ENCODE measurements around the gene IQCN. TPM values are rescaled to one million over a fixed set of nuclear protein-coding genes. Genes with fewer than 3 reads are reported as not detected.

IQCN gene
- total and polyA plus RNA-seq, 10 of the 15 experiments (the other 5 are each of a cell fraction or from before 2014, with no cell fraction given), result 0.01 to 0.54 (median 0.23) TPM; not detected in 3

GRCh38 chr19:18279516-18280246, 5.4 kb upstream of the IQCN start (continued):
- TF ChIP-seq CEBPZ (IDR thresholded peaks at IDR 0.05; ENCODE audit: low read depth, low read length) (no peak), BACH1 (IDR thresholded peaks at IDR 0.05; ENCODE audit: borderline replicate concordance) (peak; percentile 76), E2F8 (IDR thresholded peaks at IDR 0.05; ENCODE audit: low read depth, partially characterized antibody) (peak; percentile 65), SMAD5 (IDR thresholded peaks at IDR 0.05; ENCODE audit: low read depth) (peak; percentile 60; the same call in 1 of the 2 replicates), NFYA (IDR thresholded peaks at IDR 0.05; ENCODE audit: borderline replicate concordance, low read depth, low read length) (no peak), TBL1XR1 (IDR thresholded peaks at IDR 0.05; ENCODE audit: low read depth, low read length) (peak; percentile 35), CREM (IDR thresholded peaks at IDR 0.05; ENCODE audit: low read depth) (0 out of 2 replicates have a peak, but pooled peaks have one; percentile 45), RAD21 (IDR thresholded peaks at IDR 0.05; ENCODE audit: insufficient read depth, low read depth, low read length) (peak; percentile 95), ESRRA (IDR thresholded peaks at IDR 0.05; ENCODE audit: low read length) (no peak), HSF1 (IDR thresholded peaks at IDR 0.05; ENCODE audit: low read depth, low read length) (no peak), STAT1 (conservative IDR thresholded peaks at IDR 0.05) (0 out of 2 replicates have a peak, but pooled peaks have one; percentile 16), EED (IDR thresholded peaks at IDR 0.05; ENCODE audit: low read depth) (peak; percentile 14; the same call in 1 of the 2 replicates)
- TF ChIP-seq, protein P1, sequence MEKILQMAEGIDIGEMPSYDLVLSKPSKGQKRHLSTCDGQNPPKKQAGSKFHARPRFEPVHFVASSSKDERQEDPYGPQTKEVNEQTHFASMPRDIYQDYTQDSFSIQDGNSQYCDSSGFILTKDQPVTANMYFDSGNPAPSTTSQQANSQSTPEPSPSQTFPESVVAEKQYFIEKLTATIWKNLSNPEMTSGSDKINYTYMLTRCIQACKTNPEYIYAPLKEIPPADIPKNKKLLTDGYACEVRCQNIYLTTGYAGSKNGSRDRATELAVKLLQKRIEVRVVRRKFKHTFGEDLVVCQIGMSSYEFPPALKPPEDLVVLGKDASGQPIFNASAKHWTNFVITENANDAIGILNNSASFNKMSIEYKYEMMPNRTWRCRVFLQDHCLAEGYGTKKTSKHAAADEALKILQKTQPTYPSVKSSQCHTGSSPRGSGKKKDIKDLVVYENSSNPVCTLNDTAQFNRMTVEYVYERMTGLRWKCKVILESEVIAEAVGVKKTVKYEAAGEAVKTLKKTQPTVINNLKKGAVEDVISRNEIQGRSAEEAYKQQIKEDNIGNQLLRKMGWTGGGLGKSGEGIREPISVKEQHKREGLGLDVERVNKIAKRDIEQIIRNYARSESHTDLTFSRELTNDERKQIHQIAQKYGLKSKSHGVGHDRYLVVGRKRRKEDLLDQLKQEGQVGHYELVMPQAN (conservative IDR thresholded peaks at IDR 0.05), result peak; percentile 51; the same call in 1 of the 2 replicates
- TF ChIP-seq, protein P2, sequence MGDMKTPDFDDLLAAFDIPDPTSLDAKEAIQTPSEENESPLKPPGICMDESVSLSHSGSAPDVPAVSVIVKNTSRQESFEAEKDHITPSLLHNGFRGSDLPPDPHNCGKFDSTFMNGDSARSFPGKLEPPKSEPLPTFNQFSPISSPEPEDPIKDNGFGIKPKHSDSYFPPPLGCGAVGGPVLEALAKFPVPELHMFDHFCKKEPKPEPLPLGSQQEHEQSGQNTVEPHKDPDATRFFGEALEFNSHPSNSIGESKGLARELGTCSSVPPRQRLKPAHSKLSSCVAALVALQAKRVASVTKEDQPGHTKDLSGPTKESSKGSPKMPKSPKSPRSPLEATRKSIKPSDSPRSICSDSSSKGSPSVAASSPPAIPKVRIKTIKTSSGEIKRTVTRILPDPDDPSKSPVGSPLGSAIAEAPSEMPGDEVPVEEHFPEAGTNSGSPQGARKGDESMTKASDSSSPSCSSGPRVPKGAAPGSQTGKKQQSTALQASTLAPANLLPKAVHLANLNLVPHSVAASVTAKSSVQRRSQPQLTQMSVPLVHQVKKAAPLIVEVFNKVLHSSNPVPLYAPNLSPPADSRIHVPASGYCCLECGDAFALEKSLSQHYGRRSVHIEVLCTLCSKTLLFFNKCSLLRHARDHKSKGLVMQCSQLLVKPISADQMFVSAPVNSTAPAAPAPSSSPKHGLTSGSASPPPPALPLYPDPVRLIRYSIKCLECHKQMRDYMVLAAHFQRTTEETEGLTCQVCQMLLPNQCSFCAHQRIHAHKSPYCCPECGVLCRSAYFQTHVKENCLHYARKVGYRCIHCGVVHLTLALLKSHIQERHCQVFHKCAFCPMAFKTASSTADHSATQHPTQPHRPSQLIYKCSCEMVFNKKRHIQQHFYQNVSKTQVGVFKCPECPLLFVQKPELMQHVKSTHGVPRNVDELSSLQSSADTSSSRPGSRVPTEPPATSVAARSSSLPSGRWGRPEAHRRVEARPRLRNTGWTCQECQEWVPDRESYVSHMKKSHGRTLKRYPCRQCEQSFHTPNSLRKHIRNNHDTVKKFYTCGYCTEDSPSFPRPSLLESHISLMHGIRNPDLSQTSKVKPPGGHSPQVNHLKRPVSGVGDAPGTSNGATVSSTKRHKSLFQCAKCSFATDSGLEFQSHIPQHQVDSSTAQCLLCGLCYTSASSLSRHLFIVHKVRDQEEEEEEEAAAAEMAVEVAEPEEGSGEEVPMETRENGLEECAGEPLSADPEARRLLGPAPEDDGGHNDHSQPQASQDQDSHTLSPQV (IDR thresholded peaks at IDR 0.05), result peak; percentile 73; the same call in 1 of the 2 replicates
